NCI-H146 treated with DMSO at 0.1 percent for 48 hours (cell line): ENCODE results near the gene NEK6.
"Not testable (repeated sequence)": the region's sequence is repeated elsewhere in the genome, so short reads cannot be mapped to it uniquely, and the experiment has no call there.

ENCODE experiments used
- DNase-seq: peaks from one replicate; lab custom pipeline; 2025; ENCODE audit not compliant: unreplicated experiment; lab: John Stamatoyannopoulos, UW

NEK6 gene

GRCh38 chr9:124225945-124226344 is 31.8 kb upstream of the NEK6 start:
- no peak for DNase-seq

- DNase-seq: no peak
Measured at GRCh38 chr9:124228516-124228915, 29.2 kb upstream of the NEK6 start.

GRCh38 chr9:124231095-124231737 is 26.5 kb upstream of the NEK6 start:
- no peak for DNase-seq

GRCh38 chr9:124238546-124239140 is 19.1 kb upstream of the NEK6 start:
- DNase-seq: no peak

GRCh38 chr9:124239249-124240073 is 18.3 kb upstream of the NEK6 start:
- DNase-seq: no peak

- DNase-seq: no peak
Measured at GRCh38 chr9:124242331-124243194, 15.2 kb upstream of the NEK6 start.

GRCh38 chr9:124247393-124247792 is 10.4 kb upstream of the NEK6 start:
- not testable (repeated sequence) for DNase-seq

- DNase-seq: no peak
Measured at GRCh38 chr9:124248066-124248465, 9.7 kb upstream of the NEK6 start.

GRCh38 chr9:124248960-124249359 is 8.8 kb upstream of the NEK6 start:
- DNase-seq: no peak

GRCh38 chr9:124251204-124251603 is 6.5 kb upstream of the NEK6 start:
- no peak for DNase-seq

GRCh38 chr9:124251605-124252378 is 6.0 kb upstream of the NEK6 start:
- no peak for DNase-seq

GRCh38 chr9:124252878-124253277 is 4.9 kb upstream of the NEK6 start:
- not testable (repeated sequence) for DNase-seq

- no peak for DNase-seq
Measured at GRCh38 chr9:124254261-124254682, 3.5 kb upstream of the NEK6 start.

GRCh38 chr9:124255222-124255621 is 2.5 kb upstream of the NEK6 start:
- DNase-seq: no peak

- DNase-seq: no peak
Measured at GRCh38 chr9:124256517-124257069, 1.2 kb upstream of the NEK6 start.

GRCh38 chr9:124257070-124257843 is 492 bp upstream of the NEK6 start:
- no peak for DNase-seq

GRCh38 chr9:124258607-124259157 is 933 bp downstream of the NEK6 start:
- no peak for DNase-seq

GRCh38 chr9:124259158-124259808 is 1.5 kb downstream of the NEK6 start:
- no peak for DNase-seq
